HG03039 (cell line): ENCODE measurements around the gene IGSF23.

Experiments used
- ATAC-seq: cut with Tn5 transposase; IDR thresholded peaks from one replicate; pipeline ENCODE4 v1.9.1; 2021; ENCODE audit warnings: mild to moderate bottlenecking, moderate library complexity; ENCODE audit not compliant: unreplicated experiment

The IGSF23 gene

GRCh38 chr19:44636439-44637389, 23.4 kb downstream of the IGSF23 start:
- no peak for ATAC-seq

GRCh38 chr19:44637390-44637764, 24.0 kb downstream of the IGSF23 start:
- no peak for ATAC-seq

- ATAC-seq = no peak
These were observed 27.2 kb downstream of the IGSF23 start for GRCh38 chr19:44640518-44640917.

GRCh38 chr19:44641501-44642265, 28.3 kb downstream of the IGSF23 start:
- ATAC-seq = no peak

- ATAC-seq = no peak
These were observed 29.0 kb downstream of the IGSF23 start for GRCh38 chr19:44642377-44642776.

- ATAC-seq = no peak
These were observed 30.4 kb downstream of the IGSF23 start, which contains the start of gene PVR for GRCh38 chr19:44643605-44644401. TSS of gene PVR (plus strand) at chr19:44643910. CDS start at chr19:44644097, 187 bp downstream.

GRCh38 chr19:44644402-44645016, 31.1 kb downstream of the IGSF23 start:
- ATAC-seq = no peak

GRCh38 chr19:44645407-44646048, 32.2 kb downstream of the IGSF23 start:
- ATAC-seq = no peak

- no peak for ATAC-seq
These were observed 32.7 kb downstream of the IGSF23 start for GRCh38 chr19:44646049-44646416.

GRCh38 chr19:44647144-44647543, 33.8 kb downstream of the IGSF23 start:
- ATAC-seq = no peak

GRCh38 chr19:44648631-44649251, 35.4 kb downstream of the IGSF23 start:
- ATAC-seq = no peak

GRCh38 chr19:44649578-44650145, 36.3 kb downstream of the IGSF23 start:
- ATAC-seq = no peak

- ATAC-seq = no peak
These were observed 40.0 kb downstream of the IGSF23 start for GRCh38 chr19:44653343-44653742.

- ATAC-seq = peak; percentile 69
These were observed 40.8 kb downstream of the IGSF23 start for GRCh38 chr19:44653977-44654774.

- ATAC-seq = no peak
These were observed 44.0 kb downstream of the IGSF23 start for GRCh38 chr19:44657211-44657921.

- ATAC-seq = no peak
These were observed 44.8 kb downstream of the IGSF23 start for GRCh38 chr19:44658069-44658733.

GRCh38 chr19:44660081-44660480, 46.7 kb downstream of the IGSF23 start:
- ATAC-seq = no peak
